Right lobe of liver (tissue), 6 donors: ENCODE data around the gene BTBD18. TPM values are rescaled to one million over a fixed set of nuclear protein-coding genes. Genes with fewer than 3 reads are reported as not detected.

Experiments used
- ATAC-seq, 4 donors: fragments of 200-7000 bp; cut with Tn5 transposase; one replicate each; pipeline ENCODE4 v1.9.1; 2020; ENCODE audit warnings: mild to moderate bottlenecking in 4 of 4, moderate library complexity in 4 of 4
- DNase-seq, 3 donors: peaks; one replicate each; pipeline ENCODE4 v3.0.0-alpha.2; 2020
- H3K27ac ChIP-seq, 3 donors: fragments of 200-600 bp; one replicate each; pipeline ENCODE4 v1.8.0; 2022
- H3K27me3 ChIP-seq, 2 donors: fragments of 200-600 bp; one replicate each; pipeline ENCODE4 v1.8.0; 2022
- H3K36me3 ChIP-seq, 4 donors: fragments of 200-600 bp; sonication (generic) in 1 of 4; one replicate each; pipeline versions ENCODE4 v1.5.1 to v1.8.0; 2017 to 2022; ENCODE audit warnings: control low read depth in 1 of 4
- H3K4me1 ChIP-seq, 4 donors: fragments of 200-600 bp; sonication (generic) in 1 of 4; one replicate each; pipeline versions ENCODE4 v1.5.1 to v1.8.0; 2017 to 2022; ENCODE audit warnings: control low read depth in 1 of 4
- H3K4me3 ChIP-seq, 3 donors: fragments of 200-600 bp; one replicate each; pipeline ENCODE4 v1.8.0; 2022
- H3K9me3 ChIP-seq, 4 donors: fragments of 200-600 bp; sonication (generic) in 1 of 4; one replicate each; pipeline versions ENCODE4 v1.5.1 to v1.8.0; 2017 to 2022; ENCODE audit warnings: control low read depth in 1 of 4
- POLR2A ChIP-seq: fragments of 450-650 bp; IDR thresholded peaks from one replicate; pipeline ENCODE4 v1.6.1; 2017; ENCODE audit warnings: antibody characterized with exemption, mild to moderate bottlenecking
- WGBS: methylation state at CpG from one replicate; pipeline ENCODE4 v1.1.6; 2018; ENCODE audit warnings: low coverage, low lambda C conversion rate; ENCODE audit not compliant: insufficient coverage; ENCODE audit errors: missing lambda C conversion rate; 5-methylcytosine and 5-hydroxymethylcytosine counted together
- intact Hi-C, 2 donors: fragments of 100-400 bp; cut with DNase I; formaldehyde crosslinking; loops; one replicate each; pipeline versions ENCODE4 v1.11.2 to v1.14.1; 2022
- total RNA-seq, 6 experiments: library from RNA; depleted of rRNA in 2 of 6; stranded (reverse); fragments of >200 nt in 2 of 6; fragmentation: NEBNext Ultra II Directional in 3 of 6; extraction: Animal tissue kit (Norgen Biotek cat#: 25700) in 3 of 6; gene quantifications; one replicate each; pipeline versions ENCODE4 v1.1.0 to v1.2.4, GENCODE V29; 2016 to 2023
- TF ChIP-seq, protein P1 (sequence below), 4 donors: fragments of 200-600 bp in 3 of 4; fragments of 450-650 bp in 1 of 4; IDR thresholded peaks; one replicate each; pipeline versions ENCODE4 v1.5.1 to v1.8.0; 2016 to 2022; ENCODE audit warnings: antibody characterized with exemption in 4 of 4, mild to moderate bottlenecking in 2 of 4
- donor health status: DM: no; HTN: yes; CAD: no.
- donor health status: DM: no; HTN: no; CAD: no.
- donor health status: DM: no; HTN: no; CAD: no.
- donor health status: DM: no; HTN: yes; CAD: no.
- donor health status: DM: no; HTN: yes; CAD: no.

Gene BTBD18
- total RNA-seq, 6 experiments from 2014 or later = not detected

DNA sequence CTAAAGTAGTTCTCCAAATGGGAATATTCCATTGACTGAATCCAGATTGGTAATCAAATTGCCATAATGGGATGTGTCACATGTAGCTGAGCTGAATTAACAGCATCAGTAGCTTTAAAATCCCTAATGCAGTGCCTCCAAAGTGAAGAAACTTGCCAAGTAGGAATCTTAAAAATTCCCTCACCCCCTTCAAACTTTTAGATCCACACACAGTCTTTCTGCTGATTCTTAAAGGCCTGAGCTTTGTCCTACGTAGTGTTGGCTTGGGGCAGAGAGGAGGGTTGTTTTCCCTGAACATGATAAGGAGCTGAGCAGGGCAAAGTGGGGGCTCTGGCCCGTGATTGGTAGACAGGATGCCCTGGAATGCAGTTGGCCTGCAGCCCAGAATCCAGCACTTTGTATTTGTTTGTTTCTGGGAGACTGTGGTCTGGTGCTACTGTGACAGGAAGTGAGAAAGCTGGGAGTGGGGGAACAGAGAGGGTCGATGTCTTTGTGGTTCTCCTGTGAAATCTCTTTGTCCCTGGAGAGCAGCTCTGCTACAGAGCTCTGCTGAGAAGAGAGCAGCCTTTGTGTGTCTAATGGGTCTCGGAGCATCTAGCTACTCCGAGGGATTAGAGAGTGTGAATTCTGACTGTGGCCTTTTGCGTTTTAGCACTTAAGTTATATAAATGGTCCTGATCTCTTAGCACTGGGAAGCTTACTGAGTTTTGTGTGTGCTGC, 26.9 kb upstream of the BTBD18 start:
- ATAC-seq (peak; percentile 90 to 96 (median 92)), DNase-seq (peak; percentile 92 to 96 (median 94))
- intact Hi-C loops = no loop called here
- H3K27ac ChIP-seq = peak overlapping the region; percentile 79 to 90 (median 85)
- 8% methylated on average over 5 of the region's 6 CpGs for WGBS
- H3K9me3 ChIP-seq = no peaks in the 10 kb centered on the region
- H3K4me3 ChIP-seq = peak overlapping the region; percentile 17 to 40 (median 31)
- H3K27me3 ChIP-seq = no peaks in the 10 kb centered on the region
- TF ChIP-seq POLR2A = peak; percentile 49
- TF ChIP-seq, protein P1, sequence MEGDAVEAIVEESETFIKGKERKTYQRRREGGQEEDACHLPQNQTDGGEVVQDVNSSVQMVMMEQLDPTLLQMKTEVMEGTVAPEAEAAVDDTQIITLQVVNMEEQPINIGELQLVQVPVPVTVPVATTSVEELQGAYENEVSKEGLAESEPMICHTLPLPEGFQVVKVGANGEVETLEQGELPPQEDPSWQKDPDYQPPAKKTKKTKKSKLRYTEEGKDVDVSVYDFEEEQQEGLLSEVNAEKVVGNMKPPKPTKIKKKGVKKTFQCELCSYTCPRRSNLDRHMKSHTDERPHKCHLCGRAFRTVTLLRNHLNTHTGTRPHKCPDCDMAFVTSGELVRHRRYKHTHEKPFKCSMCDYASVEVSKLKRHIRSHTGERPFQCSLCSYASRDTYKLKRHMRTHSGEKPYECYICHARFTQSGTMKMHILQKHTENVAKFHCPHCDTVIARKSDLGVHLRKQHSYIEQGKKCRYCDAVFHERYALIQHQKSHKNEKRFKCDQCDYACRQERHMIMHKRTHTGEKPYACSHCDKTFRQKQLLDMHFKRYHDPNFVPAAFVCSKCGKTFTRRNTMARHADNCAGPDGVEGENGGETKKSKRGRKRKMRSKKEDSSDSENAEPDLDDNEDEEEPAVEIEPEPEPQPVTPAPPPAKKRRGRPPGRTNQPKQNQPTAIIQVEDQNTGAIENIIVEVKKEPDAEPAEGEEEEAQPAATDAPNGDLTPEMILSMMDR (IDR thresholded peaks at IDR 0.05) = no peak
- peaks cover 0 to 2% (median 0%) of the 10 kb centered on the region in 4 donors for H3K36me3 ChIP-seq
- peaks cover 0 to 90% (median 45%) of the 10 kb centered on the region in 4 donors for H3K4me1 ChIP-seq

DNA sequence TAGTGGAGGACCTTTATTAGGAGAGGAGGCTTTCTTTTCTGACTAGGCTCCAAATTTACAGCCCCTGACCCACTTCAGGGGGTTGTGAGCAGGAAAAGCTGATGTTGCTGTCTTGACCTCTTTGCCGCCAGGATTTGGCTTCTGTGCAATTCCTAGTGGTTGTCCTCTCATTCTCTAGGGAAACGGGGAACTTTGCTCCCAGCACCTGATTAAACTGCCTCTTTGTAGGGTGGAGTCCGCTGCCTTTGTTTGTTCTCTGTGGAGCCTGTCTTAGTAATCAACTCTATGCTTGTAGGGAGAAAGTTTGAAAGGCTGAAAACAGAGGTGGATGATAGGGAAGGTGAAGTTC, 26.3 kb upstream of the BTBD18 start:
- intact Hi-C loops = no loop called here
- TF ChIP-seq, protein P1 (IDR thresholded peaks at IDR 0.05) = no peak
- no peak for TF ChIP-seq POLR2A
- Histone ChIP-seq H3K9me3 (no peaks in the 10 kb centered on the region), H3K4me3 (peak overlapping the region; percentile 17 to 40 (median 31)), H3K27ac (peak overlapping the region; percentile 79 to 90 (median 85)), H3K4me1 (peaks cover 0 to 86% (median 47%) of the 10 kb centered on the region in 4 donors), H3K36me3 (peaks cover 0 to 2% (median 0%) of the 10 kb centered on the region in 4 donors), H3K27me3 (no peaks in the 10 kb centered on the region)
- DNase-seq (peak in 2 of 3 donors; percentile 41 to 85), ATAC-seq (peak; percentile 82 to 86 (median 84))
- WGBS = 9% methylated on average over 3 of the region's 3 CpGs

DNA sequence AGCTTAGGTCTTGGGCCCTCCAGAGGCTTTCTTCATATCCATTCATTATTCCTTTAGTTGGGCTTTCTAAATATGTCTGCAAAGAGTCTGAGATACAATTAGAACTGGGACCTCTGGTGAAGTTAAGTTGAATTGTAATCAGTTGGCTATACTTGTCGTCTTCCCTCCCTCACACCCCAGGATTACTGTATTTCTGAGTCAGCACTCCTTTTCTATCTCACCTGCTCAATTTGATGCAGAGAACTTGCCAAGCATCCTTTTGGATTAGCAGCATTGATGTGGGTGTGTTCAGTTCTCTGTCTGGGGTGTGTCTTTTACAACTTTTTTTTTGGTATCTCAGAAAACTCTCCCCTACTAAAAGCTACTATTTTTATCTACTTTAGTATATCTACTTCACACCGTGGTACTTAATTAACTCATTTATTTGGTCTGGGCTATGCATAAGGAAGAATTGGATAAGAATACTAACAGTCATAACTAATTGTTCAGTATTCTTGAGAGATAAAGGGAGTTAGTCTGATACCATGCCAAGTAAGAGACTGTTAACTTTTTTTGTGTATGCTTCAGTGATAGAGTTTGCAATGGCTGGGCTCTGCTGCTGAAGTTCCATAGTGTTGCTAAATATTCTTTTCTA, 25.1 kb upstream of the BTBD18 start:
- intact Hi-C loops = no loop called here

DNA sequence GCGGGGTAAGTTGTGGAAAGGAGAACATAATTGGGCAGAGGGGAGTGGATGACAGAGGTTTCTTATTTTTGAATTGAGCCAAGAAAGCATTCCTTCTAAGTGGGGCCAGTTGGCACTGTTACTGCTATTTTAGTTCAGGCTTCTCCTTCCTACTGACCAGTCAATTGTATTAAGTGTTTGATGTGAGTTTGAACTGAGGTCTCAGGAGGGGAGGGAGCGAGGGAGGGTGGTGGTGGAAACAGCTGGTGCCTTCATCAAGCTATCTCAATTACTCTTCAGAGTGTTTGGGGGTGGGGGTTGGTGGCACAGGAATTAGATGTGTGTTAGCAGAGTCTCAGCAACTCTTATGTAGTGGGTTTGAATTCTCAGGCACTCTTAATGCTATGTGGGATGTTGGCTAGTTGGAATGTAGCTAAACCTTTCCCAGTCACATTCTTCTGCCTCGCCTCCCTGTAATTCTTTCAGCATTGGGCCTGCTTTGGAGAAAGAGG, 24.5 kb upstream of the BTBD18 start:
- ATAC-seq (no peak), DNase-seq (no peak)
- H3K36me3 ChIP-seq = peaks cover 0 to 2% (median 0%) of the 10 kb centered on the region in 4 donors
- H3K9me3 ChIP-seq = no peaks in the 10 kb centered on the region
- H3K27me3 ChIP-seq = no peaks in the 10 kb centered on the region
- peaks cover 0 to 86% (median 48%) of the 10 kb centered on the region in 4 donors for H3K4me1 ChIP-seq
- TF ChIP-seq POLR2A = no peak
- TF ChIP-seq, protein P1 (IDR thresholded peaks at IDR 0.05) = no peak
- H3K27ac ChIP-seq = peak overlapping the region in 2 of 3 donors; percentile 33 to 52
- WGBS = 50% methylated on average over 1 of the region's 3 CpGs
- no peak overlapping the region for H3K4me3 ChIP-seq
- intact Hi-C loops = no loop called here

More for the DNA sequence above, 25.1 kb upstream of the BTBD18 start:
- Histone ChIP-seq H3K36me3 (peaks cover 0 to 2% (median 0%) of the 10 kb centered on the region in 4 donors), H3K9me3 (no peaks in the 10 kb centered on the region), H3K27ac (peak overlapping the region; percentile 79 to 90 (median 85)), H3K4me3 (no peak overlapping the region), H3K27me3 (no peaks in the 10 kb centered on the region), H3K4me1 (peaks cover 0 to 86% (median 49%) of the 10 kb centered on the region in 4 donors)
- ATAC-seq (no peak), DNase-seq (no peak)
- TF ChIP-seq POLR2A = no peak
- TF ChIP-seq, protein P1 (IDR thresholded peaks at IDR 0.05) = no peak
- WGBS = 45% methylated on average over 2 of the region's 2 CpGs
